Heart left ventricle (tissue), 13 donors: ENCODE measurements around the gene ZSWIM8.

ENCODE experiments used
- CTCF ChIP-seq, 12 donors: fragments of 200-600 bp; sonication (generic) in 4 of 12; IDR thresholded peaks; one replicate each; pipeline versions ENCODE4 v1.5.0 to v1.8.0; 2018 to 2022; ENCODE audit warnings: antibody characterized with exemption in 12 of 12, mild to moderate bottlenecking in 5 of 12
- POLR2A ChIP-seq, 2 donors: fragments of 450-650 bp; IDR thresholded peaks; one replicate each; pipeline ENCODE4 v1.6.1; 2017; ENCODE audit warnings: antibody characterized with exemption in 2 of 2, mild to moderate bottlenecking in 2 of 2, moderate library complexity in 2 of 2
- donor health status: ischemic (EF 13 %, LVEDD 7.1; RV severe dilation, severe dysfunction).
- donor health status: DM: no; HTN: yes; CAD: no.
- donor health status: DM: no; HTN: no; CAD: no.
- donor health status: ischemic (EF 25% LVEDD 6.9; RV normal size, moderate dysfunction).
- donor health status: ischemic (EF 25% LVEDD 5.7; RV mildly dilated, moderate dysfunction).
- donor health status: ischemic (EF 35%, LVEDD 5.7; RV mildly dilated, moderate dysfunction).
- donor health status: nonischemic (EF 11% LVEDD 7.7; RV severe dilation, severe dysfunction).
- donor health status: DM: yes; HTN: yes; CAD: no.
- donor health status: PGD.
- donor health status: ischemic (EF 29% LVEDD 5.4; RV normal size, mild dysfunction).
- donor health status: nonischemic (EF 23%, LVEDD 6.1; RV moderate dilation, normal function).

DNA sequence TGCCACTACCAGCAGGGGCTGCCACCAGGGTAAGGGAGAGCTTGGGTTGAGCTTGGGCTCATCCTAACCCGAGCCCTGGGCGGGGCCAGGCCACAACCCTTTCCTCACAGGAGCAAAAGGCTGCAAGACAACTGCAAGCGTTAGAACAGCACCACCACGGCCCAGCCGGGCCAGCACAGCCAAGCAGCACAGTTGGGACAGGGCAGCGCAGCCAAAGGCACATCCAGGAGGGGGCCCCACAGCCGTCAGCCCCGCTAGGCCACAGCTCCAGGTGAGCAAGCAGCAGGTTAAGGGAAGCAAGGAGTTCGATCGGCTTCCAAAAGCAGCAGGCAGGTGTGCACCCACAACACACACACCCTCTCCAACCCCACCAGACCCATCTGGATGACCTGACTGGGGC, 33.0 kb downstream of the ZSWIM8 start:
- TF ChIP-seq CTCF (IDR thresholded peaks at IDR 0.05), result no peak
- TF ChIP-seq POLR2A (IDR thresholded peaks at IDR 0.05), result no peak
